HG03280 (cell line): ENCODE measurements around the gene LBX2.
"Not testable (repeated sequence)": the region's sequence is repeated elsewhere in the genome, so short reads cannot be mapped to it uniquely, and the experiment has no call there.

ENCODE experiments used
- ATAC-seq: cut with Tn5 transposase; IDR thresholded peaks from one replicate; pipeline ENCODE4 v1.9.1; 2021; ENCODE audit warnings: mild to moderate bottlenecking, moderate library complexity; ENCODE audit not compliant: unreplicated experiment

LBX2 gene

GRCh38 chr2:74486141-74486540 lies 13.3 kb downstream of the LBX2 start:
- no peak for ATAC-seq

GRCh38 chr2:74483675-74484164 lies 15.7 kb downstream of the LBX2 start:
- not testable (repeated sequence) for ATAC-seq

GRCh38 chr2:74482801-74483674 lies 16.4 kb downstream of the LBX2 start, which contains the start of the genes CCDC142 and TTC31:
TSS of gene CCDC142 (minus strand) at chr2:74482998. CDS start at chr2:74482837, 161 bp downstream.
TSS of gene TTC31 (plus strand) at chr2:74483081. CDS start at chr2:74483096, 15 bp downstream.
- peak; percentile 90 for ATAC-seq

DNA sequence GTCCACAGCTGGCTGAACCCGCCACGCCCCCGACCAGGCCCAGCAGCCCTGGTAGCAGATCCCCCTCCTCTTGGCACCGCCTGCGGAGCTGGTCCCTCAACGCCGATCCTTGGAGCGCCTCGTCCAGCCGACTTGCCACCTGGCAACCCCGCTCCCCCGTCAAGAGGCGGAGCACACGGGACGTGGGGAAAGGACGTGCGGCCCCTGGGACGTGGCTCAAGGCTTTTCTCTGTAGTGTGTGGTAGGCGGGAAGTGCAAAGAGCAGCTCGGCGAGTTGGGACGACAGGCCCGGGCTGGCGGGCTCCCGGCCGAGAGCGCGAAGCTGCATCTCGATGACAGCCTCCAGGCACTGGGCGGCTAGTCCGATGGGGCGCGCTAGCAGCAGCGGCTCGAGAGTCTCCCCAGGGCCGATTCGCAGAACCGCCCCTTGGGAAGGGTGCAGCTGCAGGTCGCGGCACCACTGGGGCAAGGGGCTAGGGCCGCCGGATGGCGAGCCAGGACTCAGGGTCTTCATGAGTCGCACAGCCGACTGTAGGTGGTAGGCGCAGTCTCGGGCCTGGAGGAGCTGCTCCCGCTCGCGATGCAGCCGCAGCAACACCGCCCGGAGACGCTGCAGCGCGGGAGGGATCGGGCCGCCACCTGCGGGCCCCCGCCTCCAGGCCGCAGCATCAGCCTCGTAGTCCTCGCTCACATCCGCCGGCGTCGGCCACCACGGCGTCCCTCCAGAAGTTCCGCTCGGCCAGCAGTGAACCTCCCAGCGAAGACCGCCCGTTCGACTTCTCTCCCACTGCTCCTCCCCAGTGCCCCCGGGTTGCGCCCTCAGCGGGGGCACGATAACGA lies 17.2 kb downstream of the LBX2 start:
- ATAC-seq = peak; percentile 29

DNA sequence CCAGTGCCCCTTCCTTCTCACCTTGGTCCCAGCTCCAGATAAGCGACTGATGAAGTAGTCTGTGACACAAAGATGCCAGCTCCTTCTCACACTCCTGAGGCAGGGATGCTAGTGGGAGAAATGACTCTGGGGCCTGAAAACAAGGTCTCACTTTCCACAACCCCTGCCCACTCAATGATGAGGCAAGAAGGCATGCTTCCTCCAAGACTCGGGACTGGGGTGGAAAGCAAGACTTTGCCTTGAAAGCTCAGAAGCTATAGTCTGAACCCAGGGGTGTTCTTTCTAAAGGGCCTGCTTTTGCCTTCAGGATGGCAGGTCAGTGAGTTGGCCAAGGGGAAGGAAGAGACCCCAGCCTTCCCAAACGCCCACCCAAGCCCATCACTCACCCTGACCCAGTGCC lies 18.0 kb downstream of the LBX2 start:
- no peak for ATAC-seq

GRCh38 chr2:74474899-74475298 lies 24.5 kb downstream of the LBX2 start:
- ATAC-seq = no peak

DNA sequence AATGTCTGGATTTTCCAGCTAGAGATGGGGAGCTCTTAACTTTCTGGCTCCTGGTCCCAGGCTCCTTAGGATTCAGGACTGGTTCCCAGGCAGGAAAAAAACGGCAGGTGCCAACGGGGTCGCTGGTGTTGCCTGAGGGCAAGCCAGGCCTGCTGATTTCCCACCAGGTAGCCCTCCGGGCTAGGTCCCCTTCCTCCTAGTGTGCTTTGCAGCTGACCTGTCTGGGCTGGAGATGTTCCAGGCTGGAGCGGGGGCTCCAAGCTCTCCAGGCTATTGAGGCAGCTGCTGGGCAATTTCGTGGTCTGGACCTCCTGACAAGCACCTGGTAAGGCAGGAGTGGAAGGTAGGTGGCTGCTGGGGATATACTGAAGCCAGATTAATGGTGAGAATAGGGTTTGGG lies 24.9 kb downstream of the LBX2 start:
- ATAC-seq = no peak

GRCh38 chr2:74472945-74473258 lies 26.5 kb downstream of the LBX2 start:
- ATAC-seq = no peak

GRCh38 chr2:74472086-74472944 lies 27.1 kb downstream of the LBX2 start, which contains the start of gene MRPL53:
TSS of gene MRPL53 (minus strand) at chr2:74472680. CDS start at chr2:74472660, 20 bp downstream.
- ATAC-seq = peak; percentile 75

- no peak for ATAC-seq
Observed at GRCh38 chr2:74471332-74472065, 27.9 kb downstream of the LBX2 start.

DNA sequence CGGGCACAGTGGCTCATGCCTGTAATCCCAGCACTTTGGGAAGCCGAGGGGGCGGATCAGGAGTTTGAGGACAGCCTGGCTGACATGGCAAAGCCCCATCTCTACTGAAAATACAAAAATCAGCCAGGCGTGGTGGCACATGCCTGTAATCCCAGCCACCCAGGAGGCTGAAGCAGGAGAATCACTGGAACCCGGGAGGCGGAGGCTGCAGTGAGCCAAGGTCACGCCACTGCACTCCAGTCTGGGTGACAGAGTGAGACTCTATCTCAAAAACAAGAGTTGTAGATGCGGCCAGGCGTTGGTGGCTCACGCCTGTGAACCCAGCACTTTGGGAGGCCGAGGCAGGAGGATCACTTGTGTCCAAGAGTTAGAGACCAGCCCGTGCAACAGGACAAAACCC lies 28.7 kb downstream of the LBX2 start:
- not testable (repeated sequence) for ATAC-seq

- ATAC-seq = no peak
Observed at GRCh38 chr2:74464406-74464805, 35.0 kb downstream of the LBX2 start.

DNA sequence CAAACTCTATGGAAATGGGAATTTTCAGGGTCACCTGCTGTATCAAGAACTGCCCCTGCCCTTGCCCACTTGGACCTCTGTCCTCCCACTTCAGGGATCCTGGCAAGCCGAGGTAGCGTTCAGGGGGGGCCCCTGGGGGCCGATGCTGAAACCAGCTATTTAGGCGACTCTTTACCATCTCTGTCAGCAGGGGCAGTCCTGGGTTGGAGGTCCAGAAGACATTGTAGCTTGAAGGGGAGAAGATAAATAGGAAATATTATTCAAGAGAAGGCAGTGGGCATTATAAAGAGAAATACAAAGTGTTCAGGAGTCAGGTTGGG lies 36.7 kb downstream of the LBX2 start:
- ATAC-seq = no peak

DNA sequence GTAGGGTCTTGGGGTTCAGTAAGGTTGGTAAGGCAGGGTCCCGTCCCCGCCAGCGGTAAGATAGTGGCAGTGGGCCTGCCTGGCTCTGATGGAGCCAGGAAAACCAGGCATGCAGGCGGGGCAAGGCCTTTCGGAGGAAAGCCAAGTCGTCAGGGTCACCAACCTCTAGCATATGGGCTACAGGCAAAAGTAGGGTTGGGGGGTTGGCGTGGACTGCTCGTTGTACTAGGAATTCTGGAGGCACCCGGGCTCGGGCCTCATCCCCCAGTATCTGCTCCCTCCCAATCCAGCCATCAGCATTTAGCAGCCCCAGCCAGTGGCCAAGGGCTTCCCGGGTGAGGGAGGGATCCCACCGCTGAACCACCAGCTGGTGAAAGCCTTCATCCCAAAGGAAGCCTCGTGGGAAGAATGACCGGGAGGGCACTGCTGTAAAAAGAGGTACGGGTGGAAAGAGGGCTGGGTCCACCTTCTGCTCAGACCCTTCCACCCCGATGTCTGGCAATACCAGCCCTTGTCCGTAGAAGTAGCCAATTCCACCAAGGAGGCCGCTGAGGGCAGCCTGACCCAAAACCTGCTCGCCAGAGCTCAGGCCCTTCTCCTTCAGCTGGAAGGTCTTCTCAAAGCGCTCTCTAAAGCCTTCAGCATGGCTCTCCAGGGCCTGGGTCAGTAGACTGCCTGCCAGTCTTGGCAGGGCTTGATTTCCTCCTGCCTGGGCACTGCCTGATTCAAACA lies 37.2 kb downstream of the LBX2 start:
- ATAC-seq = no peak

GRCh38 chr2:74461187-74462053 lies 38.0 kb downstream of the LBX2 start:
- no peak for ATAC-seq

DNA sequence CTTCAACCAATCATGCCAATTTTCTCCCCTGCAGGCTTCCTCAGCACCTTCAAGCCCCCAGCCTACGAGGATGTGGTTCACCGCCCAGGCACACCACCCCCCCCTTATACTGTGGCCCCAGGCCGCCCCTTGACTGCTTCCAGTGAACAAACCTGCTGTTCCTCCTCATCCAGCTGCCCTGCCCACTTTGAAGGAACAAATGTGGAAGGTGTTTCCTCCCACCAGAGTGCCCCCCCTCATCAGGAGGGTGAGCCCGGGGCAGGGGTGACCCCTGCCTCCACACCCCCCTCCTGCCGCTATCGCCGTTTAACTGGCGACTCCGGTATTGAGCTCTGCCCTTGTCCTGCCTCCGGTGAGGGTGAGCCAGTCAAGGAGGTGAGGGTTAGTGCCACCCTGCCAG lies 39.2 kb downstream of the LBX2 start:
- not testable (repeated sequence) for ATAC-seq

- ATAC-seq = not testable (repeated sequence)
Observed at GRCh38 chr2:74459503-74460118, 39.8 kb downstream of the LBX2 start.

- ATAC-seq = no peak
Observed at GRCh38 chr2:74458938-74459363, 40.5 kb downstream of the LBX2 start.
